ENCODE data around the gene TTN. TPM values are rescaled to one million over a fixed set of nuclear protein-coding genes. Genes with fewer than 3 reads are reported as not detected.

TTN gene
- total and polyA plus RNA-seq, 8 donors: 1.4 to 27.5 (median 2.2) TPM

DNA sequence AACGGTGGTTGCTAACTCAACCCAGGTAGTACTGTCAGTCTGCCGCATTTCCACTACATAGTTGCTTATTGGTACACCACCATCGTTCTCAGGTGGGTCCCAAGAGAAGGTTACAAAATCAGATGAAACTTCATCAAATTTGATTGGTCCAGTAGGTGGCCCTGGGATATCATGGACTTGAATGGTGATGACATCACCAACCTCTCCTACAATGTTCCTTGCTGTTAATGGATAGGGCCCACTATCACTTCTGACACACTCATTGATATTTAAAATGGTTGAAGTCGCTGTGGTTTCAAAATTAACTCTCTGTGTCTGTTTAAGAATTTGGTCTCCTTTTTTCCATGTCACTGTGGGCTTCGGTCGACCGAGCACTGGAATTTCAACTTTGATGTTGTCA is 232.4 kb downstream of the TTN start:
- TF ChIP-seq, protein P1, sequence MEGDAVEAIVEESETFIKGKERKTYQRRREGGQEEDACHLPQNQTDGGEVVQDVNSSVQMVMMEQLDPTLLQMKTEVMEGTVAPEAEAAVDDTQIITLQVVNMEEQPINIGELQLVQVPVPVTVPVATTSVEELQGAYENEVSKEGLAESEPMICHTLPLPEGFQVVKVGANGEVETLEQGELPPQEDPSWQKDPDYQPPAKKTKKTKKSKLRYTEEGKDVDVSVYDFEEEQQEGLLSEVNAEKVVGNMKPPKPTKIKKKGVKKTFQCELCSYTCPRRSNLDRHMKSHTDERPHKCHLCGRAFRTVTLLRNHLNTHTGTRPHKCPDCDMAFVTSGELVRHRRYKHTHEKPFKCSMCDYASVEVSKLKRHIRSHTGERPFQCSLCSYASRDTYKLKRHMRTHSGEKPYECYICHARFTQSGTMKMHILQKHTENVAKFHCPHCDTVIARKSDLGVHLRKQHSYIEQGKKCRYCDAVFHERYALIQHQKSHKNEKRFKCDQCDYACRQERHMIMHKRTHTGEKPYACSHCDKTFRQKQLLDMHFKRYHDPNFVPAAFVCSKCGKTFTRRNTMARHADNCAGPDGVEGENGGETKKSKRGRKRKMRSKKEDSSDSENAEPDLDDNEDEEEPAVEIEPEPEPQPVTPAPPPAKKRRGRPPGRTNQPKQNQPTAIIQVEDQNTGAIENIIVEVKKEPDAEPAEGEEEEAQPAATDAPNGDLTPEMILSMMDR (IDR thresholded peaks at IDR 0.05): no peak
- ATAC-seq: no peak
- peaks cover 0 to 100% of the 10 kb centered on the region in 2 donors for H3K36me3 ChIP-seq

DNA sequence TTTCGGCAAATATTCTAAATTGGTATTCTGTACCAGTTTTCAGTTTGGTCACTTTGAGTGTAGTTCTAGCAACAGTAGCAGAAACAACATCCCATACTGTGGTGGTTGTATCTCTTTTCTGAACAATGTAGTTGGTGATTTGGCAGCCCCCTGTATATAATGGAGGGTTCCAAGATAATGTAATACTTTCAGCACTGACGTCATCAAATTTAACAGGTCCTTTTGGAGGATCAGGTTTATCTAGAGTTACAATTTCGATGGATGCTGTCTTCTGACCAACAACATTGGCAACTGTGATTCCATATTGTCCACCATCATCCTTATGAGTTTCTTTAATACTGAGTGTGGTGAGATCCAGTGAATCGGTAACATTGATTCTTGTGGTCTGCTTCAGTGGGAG is 239.0 kb downstream of the TTN start:
- peaks cover 0 to 94% of the 10 kb centered on the region in 2 donors for H3K36me3 ChIP-seq

More for the DNA sequence above, 232.4 kb downstream of the TTN start:
- no peak for DNase-seq
- Histone ChIP-seq H3K27ac (no peak overlapping the region), H3K9me3 (no peaks in the 10 kb centered on the region), H3K4me1 (no peaks in the 10 kb centered on the region), H3K27me3 (no peaks in the 10 kb centered on the region), H3K4me3 (no peak overlapping the region)
- intact Hi-C loops (cut with DNase I): no loop called here

DNA sequence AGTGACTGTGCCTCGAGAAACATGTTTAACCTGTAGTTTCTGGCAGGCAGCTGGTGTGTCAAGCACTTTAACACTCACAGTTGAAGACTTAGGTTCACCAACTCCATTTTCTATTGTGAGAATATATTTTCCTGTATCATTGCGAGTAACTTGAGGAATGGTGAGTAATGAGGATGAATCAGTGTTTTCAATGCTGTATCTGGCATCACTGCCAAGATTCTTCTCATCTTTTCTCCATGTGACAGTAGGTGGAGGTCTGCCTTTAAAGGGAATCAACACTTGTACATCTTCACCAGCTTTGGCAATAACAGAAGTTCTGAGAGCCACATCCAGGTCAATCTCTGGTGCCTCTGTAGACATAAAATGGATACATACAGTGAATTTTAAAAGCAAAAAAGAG is 254.2 kb downstream of the TTN start:
- no peak for DNase-seq
- intact Hi-C loops (cut with DNase I): no loop called here
- no peak for ATAC-seq
- peaks cover 0 to 67% of the 10 kb centered on the region in 2 donors for H3K36me3 ChIP-seq
- H3K4me1 ChIP-seq: no peaks in the 10 kb centered on the region
- H3K9me3 ChIP-seq: no peaks in the 10 kb centered on the region
- no peak overlapping the region for H3K4me3 ChIP-seq
- no peak overlapping the region for H3K27ac ChIP-seq
- H3K27me3 ChIP-seq: no peaks in the 10 kb centered on the region
- TF ChIP-seq, protein P1 (IDR thresholded peaks at IDR 0.05): no peak

More for the DNA sequence above, 239.0 kb downstream of the TTN start:
- Histone ChIP-seq H3K27me3 (no peaks in the 10 kb centered on the region), H3K4me1 (no peaks in the 10 kb centered on the region), H3K4me3 (no peak overlapping the region), H3K27ac (no peak overlapping the region), H3K9me3 (peaks cover 0 to 4% of the 10 kb centered on the region in 2 donors)
- DNase-seq (no peak), ATAC-seq (no peak)
- TF ChIP-seq, protein P1 (IDR thresholded peaks at IDR 0.05): no peak
- intact Hi-C loops (cut with DNase I): no loop called here

DNA sequence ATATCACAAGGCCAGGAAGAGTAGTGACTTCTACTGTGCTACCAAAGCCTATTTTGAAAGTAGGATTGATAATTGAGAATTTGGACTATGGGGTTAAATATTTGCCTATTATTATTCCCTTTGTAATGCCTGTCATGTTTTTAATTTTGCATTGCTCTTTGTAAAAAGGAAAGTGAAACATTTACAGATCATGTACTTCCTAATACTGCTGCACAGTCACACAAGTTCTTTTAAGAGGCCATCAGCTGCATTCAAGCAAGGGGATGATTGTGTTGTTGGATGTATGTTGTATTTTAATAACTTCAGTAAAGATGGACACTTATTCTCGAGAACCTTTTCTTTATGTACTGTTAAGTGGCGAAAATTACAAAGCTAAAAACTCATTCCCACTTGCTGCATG is 256.9 kb downstream of the TTN start:
- peaks cover 0 to 85% of the 10 kb centered on the region in 2 donors for H3K36me3 ChIP-seq

DNA sequence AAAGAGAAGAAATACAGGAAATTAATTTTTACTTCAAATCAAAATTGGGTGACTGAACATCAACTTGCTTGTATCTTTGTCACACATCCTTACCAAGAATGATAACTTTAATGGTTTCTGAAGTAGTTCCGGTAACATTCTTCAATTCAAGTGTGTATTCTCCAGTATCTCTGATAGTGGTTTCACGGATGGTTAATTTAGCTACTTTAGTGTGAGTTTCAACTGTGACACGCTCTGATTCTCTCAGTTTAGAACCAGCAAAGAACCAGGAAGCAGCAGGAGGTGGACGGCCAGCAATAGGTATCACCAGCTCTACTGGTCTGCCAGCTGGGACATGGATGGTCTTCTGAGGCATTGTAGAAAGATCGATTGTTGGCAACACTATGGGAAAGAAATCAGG is 264.7 kb downstream of the TTN start:
- H3K36me3 ChIP-seq: peaks cover 0 to 100% of the 10 kb centered on the region in 2 donors
- no peak overlapping the region for H3K4me3 ChIP-seq
- no peaks in the 10 kb centered on the region for H3K27me3 ChIP-seq
- ATAC-seq: no peak
- no peaks in the 10 kb centered on the region for H3K4me1 ChIP-seq
- TF ChIP-seq, protein P1 (IDR thresholded peaks at IDR 0.05): no peak
- no peaks in the 10 kb centered on the region for H3K9me3 ChIP-seq
- no peak for DNase-seq
- intact Hi-C loops (cut with DNase I): no loop called here
- H3K27ac ChIP-seq: no peak overlapping the region

More for the DNA sequence above, 256.9 kb downstream of the TTN start:
- H3K4me1 ChIP-seq: no peaks in the 10 kb centered on the region
- H3K9me3 ChIP-seq: no peaks in the 10 kb centered on the region
- H3K4me3 ChIP-seq: no peak overlapping the region
- DNase-seq (no peak), ATAC-seq (no peak)
- TF ChIP-seq, protein P1 (IDR thresholded peaks at IDR 0.05): no peak
- H3K27me3 ChIP-seq: no peaks in the 10 kb centered on the region
- intact Hi-C loops (cut with DNase I): no loop called here
- H3K27ac ChIP-seq: no peak overlapping the region

Data from left lung (tissue), 10 donors.